ENCODE results near the gene CXXC4. TPM values are rescaled to one million over a fixed set of nuclear protein-coding genes. Genes with fewer than 3 reads are reported as not detected.

The CXXC4 gene
- not detected in 2 replicates for total RNA-seq

DNA sequence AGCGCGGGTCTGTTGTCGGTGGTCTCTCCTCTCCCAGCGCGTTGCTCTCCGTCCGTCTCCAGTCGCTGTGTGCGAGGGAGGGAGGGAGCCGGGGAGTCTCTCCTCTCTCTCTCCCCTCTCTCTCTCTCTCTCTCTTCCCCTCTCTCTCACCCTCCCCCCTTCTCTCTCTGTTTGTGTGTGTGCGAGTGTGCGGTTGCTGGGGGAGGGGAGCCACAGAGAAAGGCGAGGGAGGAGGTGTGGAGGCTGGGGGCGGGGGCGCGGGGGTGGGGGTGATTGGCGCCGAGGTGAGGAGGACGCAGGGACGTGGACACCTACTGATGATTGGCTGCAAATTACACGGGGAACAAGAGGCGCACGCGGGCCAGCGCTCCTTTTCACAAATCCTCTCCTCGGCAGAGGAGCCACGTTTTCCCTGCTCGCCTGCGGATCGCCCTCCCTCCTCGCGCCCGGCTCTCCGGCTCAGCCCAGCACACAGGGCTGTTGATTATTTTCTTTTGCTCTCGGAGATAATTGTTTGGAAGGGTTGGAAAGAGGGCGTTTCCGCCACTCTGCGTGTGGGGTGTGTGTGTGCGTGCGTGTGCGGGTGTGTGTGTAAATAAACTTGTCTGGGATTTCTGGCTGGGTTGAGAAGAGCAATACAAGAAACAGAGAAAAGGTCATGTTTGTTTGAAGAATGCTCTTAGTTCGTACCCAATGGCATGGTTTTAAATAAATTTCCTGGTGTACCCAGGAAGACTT, at the start of gene CXXC4:
Gene CXXC4, minus strand, starts transcription at position 73 of the 738 bp plus-strand sequence. CDS start 3,092 bp downstream, outside the sequence.
- DNase-seq (ENCODE audit: low spot score): no peak
- no peak within 1 kb of the TSS for H3K27ac Mint-ChIP-seq
- intact Hi-C loops (cut with micrococcal nuclease): no loop called here
- H3K9me3 Mint-ChIP-seq: no peaks in the 10 kb centered on the region
- no peaks in the 10 kb centered on the region for H3K36me3 Mint-ChIP-seq (ENCODE audit: low read depth)
- peaks cover 61% of the 10 kb centered on the region for H3K27me3 Mint-ChIP-seq (ENCODE audit: low read depth)
- peak within 1 kb of the TSS; percentile 45 for H3K4me3 Mint-ChIP-seq (ENCODE audit: low read depth)
- H3K4me1 Mint-ChIP-seq (ENCODE audit: low read depth): peaks cover 23% of the 10 kb centered on the region

DNA sequence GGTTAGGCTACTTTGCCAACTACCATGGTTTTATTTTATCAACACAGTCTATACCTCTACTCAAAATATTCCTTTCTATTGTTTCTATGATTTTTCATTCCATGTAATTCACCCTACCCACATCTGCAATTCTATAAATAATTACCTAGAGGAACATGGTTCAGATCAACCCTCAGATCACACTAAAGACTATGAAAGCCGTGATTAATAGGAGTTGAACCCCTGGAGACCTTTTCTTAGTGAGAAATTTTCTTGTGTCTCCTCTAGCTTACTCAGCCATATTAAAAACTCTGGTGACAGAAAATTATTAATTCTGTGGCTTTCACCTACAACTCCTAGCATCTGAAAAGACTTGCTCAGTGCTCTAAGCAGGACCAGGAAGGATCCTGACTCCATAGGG, 38.5 kb upstream of the CXXC4 start:
- Mint-ChIP-seq H3K4me3 (ENCODE audit: low read depth) (no peak overlapping the region), H3K4me1 (ENCODE audit: low read depth) (no peaks in the 10 kb centered on the region), H3K9me3 (no peaks in the 10 kb centered on the region), H3K27ac (no peak overlapping the region), H3K27me3 (ENCODE audit: low read depth) (no peaks in the 10 kb centered on the region), H3K36me3 (ENCODE audit: low read depth) (no peaks in the 10 kb centered on the region)
- no peak for DNase-seq (ENCODE audit: low spot score)
- intact Hi-C loops (cut with micrococcal nuclease): no loop called here

DNA sequence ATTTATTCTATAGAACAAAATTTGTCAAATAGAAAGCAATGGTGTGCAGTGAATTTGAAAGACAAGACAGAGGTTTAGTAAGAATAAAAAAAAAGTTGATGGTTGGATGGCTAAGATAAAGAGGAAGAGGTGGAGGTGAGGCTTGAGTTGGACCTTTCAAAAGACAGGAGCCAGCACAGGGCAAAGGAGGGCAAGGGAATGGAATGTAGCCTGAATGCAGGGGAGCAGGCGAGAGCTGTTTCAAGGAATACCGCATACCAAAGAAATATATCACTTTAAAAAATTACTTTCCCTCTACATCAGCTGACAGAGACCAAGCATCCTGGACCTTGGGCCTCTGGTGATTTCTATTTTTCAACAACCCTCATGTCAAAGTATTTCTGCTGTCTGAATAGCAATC, 38.0 kb upstream of the CXXC4 start:
- intact Hi-C loops (cut with micrococcal nuclease): no loop called here
- H3K36me3 Mint-ChIP-seq (ENCODE audit: low read depth): no peaks in the 10 kb centered on the region
- DNase-seq (ENCODE audit: low spot score): no peak
- no peak overlapping the region for H3K4me3 Mint-ChIP-seq (ENCODE audit: low read depth)
- H3K27ac Mint-ChIP-seq: no peak overlapping the region
- no peaks in the 10 kb centered on the region for H3K9me3 Mint-ChIP-seq
- H3K27me3 Mint-ChIP-seq (ENCODE audit: low read depth): no peaks in the 10 kb centered on the region
- H3K4me1 Mint-ChIP-seq (ENCODE audit: low read depth): no peaks in the 10 kb centered on the region

DNA sequence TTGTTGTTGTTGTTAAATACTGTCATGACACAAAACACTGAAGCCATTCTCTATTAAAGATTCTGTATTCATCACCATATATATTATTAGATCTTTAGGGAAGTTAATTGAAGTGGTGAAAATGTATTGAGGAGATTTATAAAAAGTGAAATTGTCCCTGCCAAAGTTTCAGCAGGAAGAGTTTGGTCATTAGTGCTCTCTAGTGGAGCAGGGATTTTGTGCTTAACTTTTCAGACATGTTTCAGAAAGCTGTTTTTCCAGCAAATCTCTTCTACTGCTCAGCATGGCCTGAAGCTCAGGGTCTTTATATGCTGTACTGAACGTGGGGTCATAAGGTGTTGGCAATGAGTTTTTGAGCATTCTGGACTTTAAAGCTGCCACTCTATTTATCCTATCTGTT, 36.7 kb upstream of the CXXC4 start:
- Mint-ChIP-seq H3K27me3 (ENCODE audit: low read depth) (no peaks in the 10 kb centered on the region), H3K27ac (no peak overlapping the region), H3K4me3 (ENCODE audit: low read depth) (no peak overlapping the region), H3K9me3 (peaks cover 3% of the 10 kb centered on the region), H3K4me1 (ENCODE audit: low read depth) (no peaks in the 10 kb centered on the region), H3K36me3 (ENCODE audit: low read depth) (no peaks in the 10 kb centered on the region)
- no peak for DNase-seq (ENCODE audit: low spot score)
- intact Hi-C loops (cut with micrococcal nuclease): no loop called here

DNA sequence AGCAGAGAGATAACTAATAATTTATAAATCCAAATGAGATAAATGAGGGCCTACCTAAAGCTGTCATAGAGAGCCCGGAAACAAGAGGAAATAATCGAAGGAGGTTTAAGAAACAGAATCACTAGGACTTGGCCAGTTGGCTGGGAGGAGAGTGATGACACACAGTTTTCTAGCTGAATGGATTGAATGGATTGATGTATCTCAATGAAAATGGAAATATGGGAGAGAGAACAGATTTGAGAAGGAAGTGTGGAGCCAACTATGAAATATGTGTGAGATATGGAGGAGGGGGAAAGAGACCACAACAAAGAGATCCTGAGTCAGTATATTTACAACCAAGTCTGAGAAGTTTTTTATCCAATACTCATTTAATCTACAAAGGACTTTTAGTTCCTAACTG, 35.7 kb upstream of the CXXC4 start:
- H3K36me3 Mint-ChIP-seq (ENCODE audit: low read depth): no peaks in the 10 kb centered on the region
- no peaks in the 10 kb centered on the region for H3K4me1 Mint-ChIP-seq (ENCODE audit: low read depth)
- no peak overlapping the region for H3K4me3 Mint-ChIP-seq (ENCODE audit: low read depth)
- H3K27me3 Mint-ChIP-seq (ENCODE audit: low read depth): no peaks in the 10 kb centered on the region
- peaks cover 3% of the 10 kb centered on the region for H3K9me3 Mint-ChIP-seq
- no peak overlapping the region for H3K27ac Mint-ChIP-seq
- intact Hi-C loops (cut with micrococcal nuclease): no loop called here
- no peak for DNase-seq (ENCODE audit: low spot score)

DNA sequence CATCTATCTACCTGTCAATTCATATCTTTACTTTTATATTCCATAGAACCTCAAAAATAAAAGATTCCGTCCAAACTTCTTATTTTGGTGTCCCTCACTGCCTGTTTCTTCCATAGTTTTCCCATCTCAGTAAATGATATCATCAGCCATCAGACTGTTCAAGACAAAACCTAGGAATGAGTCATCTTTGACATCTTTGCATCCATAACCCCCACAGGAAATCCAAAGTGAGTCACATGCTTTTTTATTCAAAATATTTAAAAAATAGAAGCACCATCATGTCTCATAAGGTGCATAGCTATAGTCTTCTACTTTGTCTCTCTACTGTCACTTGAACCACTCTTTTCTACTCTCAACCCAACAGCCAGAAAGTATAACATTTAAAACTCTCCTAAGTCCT, 29.9 kb upstream of the CXXC4 start:
- intact Hi-C loops (cut with micrococcal nuclease): no loop called here
- Mint-ChIP-seq H3K27ac (no peak overlapping the region), H3K4me1 (ENCODE audit: low read depth) (no peaks in the 10 kb centered on the region), H3K27me3 (ENCODE audit: low read depth) (no peaks in the 10 kb centered on the region), H3K9me3 (peaks cover 3% of the 10 kb centered on the region), H3K4me3 (ENCODE audit: low read depth) (no peak overlapping the region), H3K36me3 (ENCODE audit: low read depth) (no peaks in the 10 kb centered on the region)
- DNase-seq (ENCODE audit: low spot score): no peak

DNA sequence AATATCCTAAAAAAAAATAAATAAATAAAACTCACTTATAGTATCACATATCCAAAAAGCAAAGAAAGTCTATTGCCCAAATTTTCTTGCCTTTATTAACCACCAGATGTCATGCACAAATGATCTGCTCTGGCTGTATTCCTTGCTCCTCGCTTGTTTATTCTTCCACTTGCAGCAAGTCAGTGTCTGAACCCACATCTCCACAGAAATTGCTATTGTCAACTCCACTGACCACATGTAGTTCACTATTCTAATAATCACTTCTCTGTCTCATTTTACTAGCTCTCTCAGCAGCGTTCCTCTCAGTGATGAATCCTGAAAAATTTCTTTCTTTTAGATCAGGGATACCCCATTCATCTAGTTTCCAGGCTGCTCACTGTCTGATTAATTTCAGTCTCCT, 29.3 kb upstream of the CXXC4 start:
- H3K4me3 Mint-ChIP-seq (ENCODE audit: low read depth): no peak overlapping the region
- H3K36me3 Mint-ChIP-seq (ENCODE audit: low read depth): no peaks in the 10 kb centered on the region
- no peaks in the 10 kb centered on the region for H3K4me1 Mint-ChIP-seq (ENCODE audit: low read depth)
- H3K27ac Mint-ChIP-seq: no peak overlapping the region
- peaks cover 3% of the 10 kb centered on the region for H3K9me3 Mint-ChIP-seq
- no peak for DNase-seq (ENCODE audit: low spot score)
- intact Hi-C loops (cut with micrococcal nuclease): no loop called here
- no peaks in the 10 kb centered on the region for H3K27me3 Mint-ChIP-seq (ENCODE audit: low read depth)

DNA sequence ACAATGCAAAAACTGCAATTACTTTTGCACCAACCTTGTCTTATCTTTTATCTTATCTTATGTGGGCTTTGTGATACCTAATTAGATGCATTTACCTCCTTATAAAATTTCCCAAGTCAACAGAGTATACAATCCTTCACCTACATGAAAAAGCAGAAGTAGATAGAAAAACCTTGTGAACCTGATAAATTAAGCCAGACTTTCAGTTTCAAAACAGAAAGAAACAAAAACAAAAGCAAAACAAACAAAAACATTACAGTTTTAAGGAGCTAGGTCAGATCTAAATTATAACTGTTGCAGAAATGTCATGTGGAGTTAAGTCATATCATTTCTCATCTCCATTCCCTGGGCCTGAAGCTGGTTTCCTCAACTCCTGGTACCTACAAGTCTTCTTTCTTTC, 24.9 kb upstream of the CXXC4 start:
- intact Hi-C loops (cut with micrococcal nuclease): no loop called here
- Mint-ChIP-seq H3K27me3 (ENCODE audit: low read depth) (no peaks in the 10 kb centered on the region), H3K27ac (no peak overlapping the region), H3K4me1 (ENCODE audit: low read depth) (no peaks in the 10 kb centered on the region), H3K4me3 (ENCODE audit: low read depth) (no peak overlapping the region), H3K36me3 (ENCODE audit: low read depth) (no peaks in the 10 kb centered on the region), H3K9me3 (no peaks in the 10 kb centered on the region)
- DNase-seq (ENCODE audit: low spot score): no peak

DNA sequence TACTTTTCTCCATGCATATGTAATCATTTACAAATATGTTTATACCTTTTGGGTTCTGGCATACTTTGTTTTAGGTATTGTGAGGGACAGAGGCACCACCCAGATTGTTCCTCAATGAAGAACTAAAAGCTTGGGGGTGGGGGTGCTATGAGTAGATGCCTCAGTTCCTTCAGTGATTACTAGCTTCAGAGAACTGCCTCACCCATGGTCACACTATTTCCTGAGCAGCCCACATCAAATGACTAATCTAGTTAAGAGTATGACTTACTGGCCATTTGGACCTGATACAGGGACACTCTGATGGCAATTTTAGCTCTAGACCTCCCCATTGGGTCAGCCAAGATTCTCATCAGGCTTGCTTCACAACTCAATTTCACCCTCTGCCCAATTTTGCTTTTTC, 22.2 kb upstream of the CXXC4 start:
- Mint-ChIP-seq H3K9me3 (no peaks in the 10 kb centered on the region), H3K36me3 (ENCODE audit: low read depth) (no peaks in the 10 kb centered on the region), H3K27ac (no peak overlapping the region), H3K27me3 (ENCODE audit: low read depth) (no peaks in the 10 kb centered on the region), H3K4me1 (ENCODE audit: low read depth) (no peaks in the 10 kb centered on the region), H3K4me3 (ENCODE audit: low read depth) (no peak overlapping the region)
- intact Hi-C loops (cut with micrococcal nuclease): no loop called here
- DNase-seq (ENCODE audit: low spot score): no peak

DNA sequence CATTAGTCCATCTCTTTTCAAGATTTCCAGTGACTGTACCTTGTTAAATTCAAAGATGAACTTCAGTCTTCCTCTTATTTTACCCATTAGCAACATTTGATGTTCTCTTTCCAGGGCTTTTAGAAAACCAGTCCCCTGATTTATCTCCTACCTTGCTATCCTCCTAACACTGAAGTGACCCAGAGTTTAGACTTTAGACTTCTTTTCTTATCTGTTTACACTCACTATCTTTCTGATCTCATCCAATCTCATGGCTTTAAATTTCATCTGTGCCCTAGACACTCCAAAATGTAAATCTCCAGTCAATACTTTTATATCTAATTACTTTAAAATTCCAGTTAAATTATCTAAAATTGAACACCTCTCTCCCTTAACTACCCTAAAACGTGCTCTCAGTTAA, 13.5 kb upstream of the CXXC4 start:
- Mint-ChIP-seq H3K27ac (no peak overlapping the region), H3K27me3 (ENCODE audit: low read depth) (no peaks in the 10 kb centered on the region), H3K36me3 (ENCODE audit: low read depth) (no peaks in the 10 kb centered on the region), H3K4me1 (ENCODE audit: low read depth) (no peaks in the 10 kb centered on the region), H3K4me3 (ENCODE audit: low read depth) (no peak overlapping the region), H3K9me3 (no peaks in the 10 kb centered on the region)
- intact Hi-C loops (cut with micrococcal nuclease): no loop called here
- DNase-seq (ENCODE audit: low spot score): no peak

DNA sequence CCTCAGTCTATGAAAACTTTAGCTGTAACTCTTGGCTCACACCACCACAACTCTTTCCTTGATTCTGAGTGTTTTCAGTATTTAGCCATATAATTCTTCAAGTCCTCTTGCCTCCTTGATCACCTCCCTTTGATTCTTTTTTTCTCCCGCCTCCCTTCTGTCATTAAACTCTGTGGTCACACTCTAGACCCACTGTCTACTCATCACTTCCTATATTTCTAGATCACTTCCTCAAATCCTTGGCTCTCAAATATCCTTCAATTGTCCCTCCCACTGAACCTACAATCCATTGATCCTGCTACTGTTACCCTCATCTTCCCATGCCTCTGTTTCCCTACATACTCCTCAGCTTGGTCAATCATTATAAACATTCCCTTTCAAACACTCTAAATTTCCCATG, 12.4 kb upstream of the CXXC4 start:
- Mint-ChIP-seq H3K27ac (no peak overlapping the region), H3K27me3 (ENCODE audit: low read depth) (no peaks in the 10 kb centered on the region), H3K4me3 (ENCODE audit: low read depth) (no peak overlapping the region), H3K9me3 (no peaks in the 10 kb centered on the region), H3K4me1 (ENCODE audit: low read depth) (no peaks in the 10 kb centered on the region), H3K36me3 (ENCODE audit: low read depth) (no peaks in the 10 kb centered on the region)
- no peak for DNase-seq (ENCODE audit: low spot score)
- intact Hi-C loops (cut with micrococcal nuclease): no loop called here

DNA sequence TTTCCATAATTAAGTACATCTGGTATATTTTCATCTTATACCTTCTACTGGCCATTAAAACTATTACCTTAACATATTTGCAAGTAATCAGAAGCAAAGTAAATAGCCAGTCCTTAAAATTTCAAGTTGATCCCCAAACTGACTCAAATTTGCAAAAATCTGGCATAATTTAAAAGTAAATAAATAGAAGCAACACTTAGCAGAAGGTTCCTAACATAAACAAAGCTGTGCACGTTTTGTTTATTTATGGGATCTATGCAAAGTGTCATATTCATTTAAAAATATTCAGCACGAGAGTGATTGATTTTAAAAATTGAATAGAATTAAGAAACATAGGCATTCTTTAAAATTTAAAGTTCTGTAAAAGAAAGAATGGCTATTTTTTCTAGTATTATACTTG, 9.8 kb upstream of the CXXC4 start:
- DNase-seq (ENCODE audit: low spot score): no peak
- Mint-ChIP-seq H3K27ac (no peak overlapping the region), H3K4me1 (ENCODE audit: low read depth) (no peaks in the 10 kb centered on the region), H3K27me3 (ENCODE audit: low read depth) (no peaks in the 10 kb centered on the region), H3K36me3 (ENCODE audit: low read depth) (no peaks in the 10 kb centered on the region), H3K4me3 (ENCODE audit: low read depth) (no peak overlapping the region), H3K9me3 (no peaks in the 10 kb centered on the region)
- intact Hi-C loops (cut with micrococcal nuclease): no loop called here

DNA sequence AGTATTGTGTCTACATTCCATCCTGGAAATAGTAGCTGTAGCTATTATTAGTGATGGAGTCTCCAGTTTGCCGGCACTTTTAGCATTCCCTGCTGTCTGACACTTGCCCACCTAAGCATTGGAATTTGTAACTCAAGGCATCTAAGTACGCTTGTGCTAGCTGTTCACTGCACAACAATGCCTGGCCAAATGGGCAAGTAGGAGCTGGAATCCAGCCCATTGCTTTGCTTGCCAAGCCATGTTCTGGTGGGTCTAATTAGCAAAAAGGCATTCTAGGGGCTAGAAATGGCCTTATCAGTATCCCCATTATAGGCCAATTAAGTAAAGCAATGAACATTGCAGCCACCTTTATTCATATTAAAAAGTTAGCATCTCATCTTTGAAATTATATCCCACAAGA, 7.8 kb upstream of the CXXC4 start:
- intact Hi-C loops (cut with micrococcal nuclease): no loop called here
- no peaks in the 10 kb centered on the region for H3K36me3 Mint-ChIP-seq (ENCODE audit: low read depth)
- no peak for DNase-seq (ENCODE audit: low spot score)
- no peak overlapping the region for H3K27ac Mint-ChIP-seq
- H3K4me3 Mint-ChIP-seq (ENCODE audit: low read depth): no peak overlapping the region
- peaks cover 5% of the 10 kb centered on the region for H3K27me3 Mint-ChIP-seq (ENCODE audit: low read depth)
- no peaks in the 10 kb centered on the region for H3K9me3 Mint-ChIP-seq
- H3K4me1 Mint-ChIP-seq (ENCODE audit: low read depth): no peaks in the 10 kb centered on the region

DNA sequence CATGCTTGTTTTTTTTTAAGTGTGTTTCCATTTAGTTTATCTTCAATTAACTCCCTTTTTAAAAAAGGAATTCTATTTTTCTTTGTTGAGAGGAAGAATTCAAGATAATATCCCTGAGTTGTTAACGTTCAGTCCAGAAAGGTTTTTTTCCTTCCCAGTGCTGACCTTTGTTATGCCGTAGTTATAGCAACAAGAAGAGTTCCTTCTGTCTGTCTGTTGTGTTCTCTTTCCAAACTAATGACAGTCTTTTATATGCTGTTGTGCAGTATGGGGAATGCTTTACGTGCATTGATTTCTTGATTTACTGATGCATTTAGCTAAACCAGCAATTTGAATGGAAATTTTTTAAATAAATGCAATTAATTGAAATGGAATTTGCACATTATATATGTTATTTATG, 6.6 kb upstream of the CXXC4 start:
- Mint-ChIP-seq H3K4me3 (ENCODE audit: low read depth) (no peak overlapping the region), H3K27ac (no peak overlapping the region), H3K27me3 (ENCODE audit: low read depth) (peaks cover 8% of the 10 kb centered on the region), H3K36me3 (ENCODE audit: low read depth) (no peaks in the 10 kb centered on the region), H3K9me3 (no peaks in the 10 kb centered on the region), H3K4me1 (ENCODE audit: low read depth) (no peaks in the 10 kb centered on the region)
- intact Hi-C loops (cut with micrococcal nuclease): no loop called here
- DNase-seq (ENCODE audit: low spot score): no peak

Data from activated T-helper 2 cell treated with anti-CD3 and anti-CD28 coated beads, Interferon-gamma antibody, Interleukin-2, Interleukin-4, amounts not matched to agents 10 μg/mL and 5 μg/mL and 100 μg/mL, durations not matched to agents 14 hours and 24 hours and 36 hours (primary cell).